GM19193 (cell line): ENCODE results near the gene DGKA.

Experiments
- POLR2A ChIP-seq: IDR thresholded peaks from 4 replicates; pipeline ENCODE4 v1.6.1; 2011; ENCODE audit not compliant: insufficient read depth, insufficient read length; ENCODE audit errors: extremely low read depth

Gene DGKA

DNA sequence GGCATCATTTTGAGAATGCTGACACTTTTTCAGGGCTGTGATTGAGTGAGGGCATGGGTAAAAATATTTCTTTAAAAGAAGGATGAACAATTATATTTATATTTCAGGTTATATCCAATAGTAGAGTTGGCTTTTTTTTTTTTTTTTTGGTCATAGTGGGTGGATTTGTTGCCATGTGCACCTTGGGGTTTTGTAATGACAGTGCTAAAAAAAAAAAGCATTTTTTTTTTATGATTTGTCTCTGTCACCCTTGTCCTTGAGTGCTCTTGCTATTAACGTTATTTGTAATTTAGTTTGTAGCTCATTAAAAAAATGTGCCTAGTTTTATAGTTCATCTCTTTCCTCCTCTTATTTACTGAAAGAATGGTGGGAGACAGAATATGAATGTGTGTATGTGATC lies 41.5 kb downstream of the DGKA start:
- no peak for TF ChIP-seq POLR2A

DNA sequence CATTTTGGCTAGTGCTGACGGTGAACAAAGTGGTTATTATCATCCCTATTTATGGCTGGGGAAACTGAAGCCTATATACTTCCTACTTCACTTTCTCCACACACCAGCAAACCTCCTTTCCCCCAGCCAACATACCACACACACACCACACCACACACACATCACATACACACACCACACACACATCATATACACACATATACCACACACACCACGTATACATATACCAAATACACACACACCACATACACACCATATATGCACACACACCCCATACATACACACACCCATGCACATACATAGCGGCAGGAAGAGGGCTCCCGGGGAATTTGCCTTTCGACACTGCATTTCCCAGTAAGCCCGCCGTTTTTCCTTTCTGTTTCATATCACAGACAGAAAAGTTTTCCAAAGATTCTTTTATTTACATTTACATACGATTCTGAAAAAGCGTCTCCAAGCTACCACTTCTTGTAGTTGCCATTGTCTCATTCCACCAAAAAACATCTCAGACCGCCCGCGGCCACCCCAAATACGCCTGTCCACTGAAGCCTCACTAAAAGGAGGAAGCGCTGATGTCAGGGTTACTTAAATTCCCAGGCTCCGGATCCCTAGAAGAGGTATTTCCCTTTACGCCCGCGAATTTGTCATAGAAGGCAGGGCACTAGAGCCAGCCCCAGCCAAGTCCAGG lies 42.1 kb downstream of the DGKA start:
- no peak for TF ChIP-seq POLR2A

DNA sequence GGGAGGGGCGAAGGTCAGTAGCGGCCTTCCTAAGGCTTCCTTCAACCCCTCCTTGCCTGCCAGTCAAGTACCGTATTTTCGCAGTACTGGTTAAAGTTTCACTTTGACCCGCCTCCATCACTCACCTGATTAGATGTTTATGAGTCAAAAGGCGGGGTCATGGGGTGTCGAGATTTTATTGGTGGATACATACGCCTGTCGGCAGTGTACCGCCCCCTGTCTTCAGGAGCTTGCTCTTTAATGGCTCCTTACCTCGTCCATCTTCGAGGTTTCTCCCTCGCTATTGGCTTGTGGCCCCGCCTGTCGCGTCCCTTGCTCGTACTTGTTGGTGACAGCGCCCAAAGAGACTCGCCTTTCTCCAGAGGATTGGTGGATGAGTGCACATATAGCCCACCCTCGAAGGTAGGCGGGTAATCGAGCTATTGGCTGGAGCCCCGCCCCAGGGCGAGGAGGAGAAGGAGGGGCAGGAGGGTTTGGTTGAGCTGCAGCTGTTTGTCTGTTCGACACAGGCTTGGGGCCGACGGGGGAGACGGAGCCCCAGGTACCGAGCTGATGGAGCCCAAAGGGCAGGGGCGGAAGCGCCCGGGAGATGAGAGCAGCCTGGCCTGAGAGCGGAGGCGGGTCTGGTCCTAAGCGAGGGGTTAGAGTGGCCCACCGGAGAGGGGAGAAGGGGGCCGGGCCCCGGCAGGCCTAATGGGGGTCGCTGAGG lies 42.8 kb downstream of the DGKA start, which contains the start of gene RAB5B:
Gene RAB5B, plus strand, starts transcription at position 480 of the 709 bp plus-strand sequence. CDS start 12,883 bp downstream, outside the sequence.
- TF ChIP-seq POLR2A: peak; percentile 92

DNA sequence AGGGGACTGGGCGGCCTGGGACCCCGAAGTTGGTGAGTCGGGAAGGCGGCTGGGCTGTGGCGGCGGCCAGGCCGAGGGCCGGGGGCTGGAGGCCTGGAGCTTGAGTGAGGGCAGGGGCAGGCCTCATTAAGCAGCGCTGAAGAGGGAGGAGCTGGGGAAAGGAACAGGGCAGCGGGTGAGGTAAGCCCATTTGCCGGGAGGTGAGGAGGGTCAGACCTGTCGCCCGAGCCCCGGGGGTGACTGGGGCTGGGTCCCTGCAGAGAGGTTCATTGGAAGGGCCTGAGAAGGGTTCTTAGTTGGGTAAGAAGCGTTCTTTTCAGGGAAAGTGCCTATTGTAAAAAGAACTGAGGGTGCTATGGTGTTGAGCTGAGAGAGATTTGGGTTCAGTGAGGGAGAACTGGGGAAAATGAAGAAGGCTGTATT lies 43.4 kb downstream of the DGKA start:
- TF ChIP-seq POLR2A: no peak

DNA sequence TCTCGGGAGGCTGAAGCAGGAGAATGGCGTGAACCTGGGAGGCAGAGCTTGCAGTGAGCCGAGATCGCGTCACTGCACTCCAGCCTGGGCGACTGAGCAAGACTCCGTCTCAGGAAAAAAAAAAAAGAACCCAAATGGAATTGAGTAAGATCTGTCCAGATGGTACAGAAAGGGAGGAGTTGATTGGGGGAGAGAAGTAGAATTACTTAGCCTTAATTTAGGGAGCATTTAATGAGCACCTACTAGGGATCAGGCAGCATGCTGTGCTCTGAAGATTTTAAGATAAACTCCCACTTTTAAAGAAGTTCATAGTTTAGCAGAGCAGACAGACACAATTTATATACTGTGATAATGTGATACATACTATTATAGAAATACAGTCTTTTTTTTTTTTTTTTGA lies 47.4 kb downstream of the DGKA start:
- TF ChIP-seq POLR2A: no peak

DNA sequence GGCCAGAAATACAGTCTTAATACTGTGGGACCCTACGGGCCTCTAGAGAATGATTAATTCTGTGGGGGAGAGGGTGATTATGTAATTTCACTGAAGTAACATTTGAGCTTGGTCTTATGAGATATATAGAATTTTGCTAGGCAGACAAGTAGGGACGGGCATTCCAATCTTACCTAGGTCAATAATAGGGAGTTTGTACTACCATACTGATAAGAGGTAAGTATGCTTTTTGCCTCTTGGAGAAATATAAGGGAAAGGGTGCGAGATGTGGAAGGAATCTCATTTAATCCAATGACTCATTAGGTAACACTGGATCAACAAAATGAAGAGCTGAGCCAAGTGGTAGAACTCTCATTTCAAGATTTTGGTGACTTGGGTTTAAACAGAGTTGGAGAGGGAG lies 48.1 kb downstream of the DGKA start:
- no peak for TF ChIP-seq POLR2A

DNA sequence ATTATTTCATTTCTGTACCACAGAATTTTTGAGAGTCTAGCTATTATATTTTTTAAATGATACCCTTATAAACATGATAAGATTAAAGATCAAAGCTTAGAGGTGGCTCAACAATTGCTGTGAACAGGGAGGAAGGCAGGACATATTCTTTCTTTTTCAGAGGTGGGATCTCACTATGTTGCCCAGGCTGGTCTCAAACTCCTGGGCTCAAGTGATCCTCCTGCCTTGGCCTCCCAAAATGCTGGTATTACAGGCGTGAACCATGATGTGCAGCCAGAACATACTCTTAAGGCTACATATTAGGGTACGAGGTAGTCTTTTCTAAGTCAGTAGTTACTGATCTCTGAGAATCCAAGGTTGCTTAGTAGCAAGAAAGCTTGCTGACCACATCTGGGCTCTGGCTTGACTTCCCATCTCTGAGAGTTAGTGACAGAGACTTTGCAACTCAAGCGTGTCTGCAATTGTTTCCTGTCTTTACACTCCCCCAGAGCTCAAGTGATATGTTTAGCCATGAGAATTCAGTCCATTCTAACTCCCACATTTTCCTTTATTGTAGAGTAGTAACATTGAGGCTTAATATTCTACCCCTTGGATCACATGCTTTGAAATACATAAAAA lies 51.5 kb downstream of the DGKA start:
- TF ChIP-seq POLR2A: no peak

DNA sequence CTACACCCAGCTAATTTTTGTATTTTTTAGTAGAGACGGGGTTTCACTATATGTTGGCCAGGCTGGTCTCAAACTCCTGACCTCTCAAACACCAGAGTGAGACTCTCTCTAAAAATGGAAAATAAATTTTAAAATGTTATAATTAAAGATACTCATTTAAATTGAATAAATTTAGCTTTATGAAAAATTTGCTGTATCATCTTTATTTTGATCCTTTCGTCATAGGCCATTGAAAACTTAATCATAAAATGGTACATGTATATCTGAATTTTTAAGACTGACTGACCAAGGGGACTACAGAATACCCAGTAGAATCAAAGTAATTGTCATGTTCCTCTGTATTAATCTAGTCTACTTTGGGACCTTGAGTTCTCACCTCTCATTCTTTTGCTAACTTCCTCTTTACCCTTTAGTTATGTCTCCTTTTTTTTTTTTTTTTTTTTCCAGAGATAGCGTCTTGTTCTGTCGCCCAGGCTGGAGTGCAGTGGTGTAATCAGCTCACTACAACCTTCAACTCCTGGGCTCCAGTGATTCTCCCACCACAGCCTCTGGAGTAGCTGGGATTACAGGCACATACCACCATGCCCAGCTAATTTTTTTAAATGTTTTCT lies 52.4 kb downstream of the DGKA start:
- TF ChIP-seq POLR2A: no peak

DNA sequence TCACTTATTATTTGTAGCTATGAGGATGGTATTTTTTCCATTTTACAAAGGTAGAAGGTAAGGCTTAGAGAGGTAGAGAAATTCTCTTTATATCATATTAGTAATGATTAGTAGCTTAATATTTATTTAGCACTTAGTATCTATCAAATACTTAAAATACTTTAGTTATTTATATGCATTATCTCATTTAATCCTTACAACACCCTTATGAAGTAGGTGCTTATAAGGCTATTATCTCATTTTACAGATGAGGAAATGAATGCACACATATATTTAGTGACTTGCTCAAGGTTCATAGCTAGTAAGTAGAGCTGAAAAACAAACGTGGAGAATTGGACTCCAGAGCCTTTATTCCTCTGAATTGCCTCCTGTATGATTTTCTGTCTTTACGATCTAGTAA lies 53.9 kb downstream of the DGKA start:
- no peak for TF ChIP-seq POLR2A

DNA sequence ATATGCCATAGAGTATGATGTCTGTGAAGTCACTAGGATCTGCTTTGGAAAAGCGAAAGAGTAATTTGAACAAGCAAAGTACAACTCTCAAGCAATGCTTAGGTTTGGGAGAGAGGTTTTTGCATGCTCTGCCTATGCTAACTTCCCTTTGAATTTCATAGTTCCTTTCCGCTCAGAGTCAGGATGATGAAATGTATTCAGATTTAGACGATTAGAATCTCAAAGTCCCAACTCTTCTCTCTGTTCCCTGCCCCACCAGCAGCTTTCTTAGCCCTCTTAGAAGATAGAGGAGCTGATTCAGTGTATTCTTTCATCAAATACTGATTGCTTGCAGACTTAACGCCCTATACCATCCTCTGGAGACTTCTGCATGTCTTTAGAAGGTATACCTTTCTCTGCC lies 54.4 kb downstream of the DGKA start:
- TF ChIP-seq POLR2A: no peak

DNA sequence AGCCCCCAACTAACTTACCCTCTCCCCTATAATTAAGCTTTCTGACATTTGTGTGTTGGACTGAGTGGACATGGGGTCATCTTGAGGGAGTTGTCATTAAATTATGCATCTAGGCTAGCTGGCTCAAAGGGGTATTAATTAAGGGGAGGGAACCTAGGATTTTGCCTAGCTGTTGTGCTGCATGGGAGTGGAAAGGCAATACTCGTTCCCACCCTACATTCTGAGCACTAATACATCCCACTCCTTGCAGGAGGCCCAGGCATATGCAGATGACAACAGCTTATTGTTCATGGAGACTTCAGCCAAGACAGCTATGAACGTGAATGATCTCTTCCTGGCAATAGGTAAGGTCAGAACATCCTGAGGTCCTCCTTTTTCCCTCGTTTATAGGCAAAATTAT lies 60.1 kb downstream of the DGKA start:
- no peak for TF ChIP-seq POLR2A

DNA sequence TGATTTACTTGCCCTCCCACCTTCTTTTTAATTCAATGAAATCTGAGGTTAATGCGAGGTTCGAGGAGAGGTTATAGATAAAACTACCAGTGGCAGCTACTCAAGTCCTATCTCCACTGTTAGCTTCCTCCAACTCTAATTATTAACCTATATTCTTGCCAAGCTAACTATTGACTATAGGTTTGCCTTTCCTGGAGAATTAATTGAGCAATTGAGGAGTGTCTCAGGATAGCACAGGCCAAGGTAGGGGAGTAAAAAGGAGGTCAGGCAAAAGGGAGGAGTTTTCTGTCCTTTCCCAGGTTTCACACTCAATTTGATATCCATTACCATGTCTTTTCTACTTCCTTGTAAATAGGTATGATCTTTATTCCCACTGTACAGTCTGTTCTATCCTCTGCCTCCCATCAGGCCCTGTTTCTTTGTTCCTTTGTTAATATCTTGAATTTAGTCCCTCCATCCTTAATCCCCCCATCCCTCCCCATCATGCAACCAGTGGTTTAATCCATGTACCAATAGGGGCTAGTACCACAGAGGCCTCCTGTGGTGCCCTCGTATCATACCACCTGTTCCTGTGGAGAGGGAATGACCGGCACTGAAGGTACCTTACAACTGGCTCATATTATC lies 62.4 kb downstream of the DGKA start:
- TF ChIP-seq POLR2A: no peak

DNA sequence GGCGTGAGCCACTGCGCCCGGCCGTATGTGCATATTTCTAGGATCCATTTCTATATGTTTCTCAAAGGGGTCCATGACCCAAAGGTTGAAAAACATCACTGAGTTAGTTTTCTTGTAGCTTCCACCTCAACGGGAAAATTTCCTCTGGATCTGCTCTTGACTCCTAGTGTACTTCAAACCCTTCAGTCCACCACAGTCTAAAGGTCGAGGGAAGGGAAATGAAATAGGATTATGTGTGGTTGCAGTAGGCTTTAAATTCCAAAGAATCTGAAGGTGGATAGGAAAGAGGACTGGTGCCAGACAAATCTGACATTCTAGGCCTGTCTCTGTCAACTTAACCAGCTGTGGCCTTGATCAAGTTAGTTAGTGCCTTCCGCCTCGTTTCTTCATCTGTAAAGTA lies 64.4 kb downstream of the DGKA start:
- TF ChIP-seq POLR2A: no peak

DNA sequence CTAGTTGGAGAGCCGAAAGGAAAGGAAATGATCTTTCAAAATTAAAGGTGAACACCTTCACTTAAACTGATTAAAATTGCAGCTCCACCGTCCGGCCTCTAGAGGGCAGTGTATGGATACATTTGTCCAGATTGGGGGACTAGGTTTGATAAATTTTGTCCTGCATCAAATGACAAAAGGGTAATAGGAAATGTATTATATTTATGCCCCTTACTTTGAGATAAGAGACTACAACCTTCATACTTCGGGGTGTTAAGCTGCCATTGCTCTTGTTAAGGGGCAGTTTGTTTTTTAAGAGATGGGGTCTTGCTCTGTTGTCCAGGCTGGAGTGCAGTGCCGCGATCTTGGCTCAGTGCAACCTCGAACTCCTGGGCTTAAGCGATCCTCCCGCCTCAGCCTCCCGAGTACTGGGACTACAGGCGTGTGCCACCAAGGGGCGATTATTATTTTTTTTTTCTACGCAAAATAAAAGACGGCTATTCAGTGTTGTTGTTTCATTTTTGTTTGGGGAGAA lies 65.3 kb downstream of the DGKA start:
- TF ChIP-seq POLR2A: no peak

DNA sequence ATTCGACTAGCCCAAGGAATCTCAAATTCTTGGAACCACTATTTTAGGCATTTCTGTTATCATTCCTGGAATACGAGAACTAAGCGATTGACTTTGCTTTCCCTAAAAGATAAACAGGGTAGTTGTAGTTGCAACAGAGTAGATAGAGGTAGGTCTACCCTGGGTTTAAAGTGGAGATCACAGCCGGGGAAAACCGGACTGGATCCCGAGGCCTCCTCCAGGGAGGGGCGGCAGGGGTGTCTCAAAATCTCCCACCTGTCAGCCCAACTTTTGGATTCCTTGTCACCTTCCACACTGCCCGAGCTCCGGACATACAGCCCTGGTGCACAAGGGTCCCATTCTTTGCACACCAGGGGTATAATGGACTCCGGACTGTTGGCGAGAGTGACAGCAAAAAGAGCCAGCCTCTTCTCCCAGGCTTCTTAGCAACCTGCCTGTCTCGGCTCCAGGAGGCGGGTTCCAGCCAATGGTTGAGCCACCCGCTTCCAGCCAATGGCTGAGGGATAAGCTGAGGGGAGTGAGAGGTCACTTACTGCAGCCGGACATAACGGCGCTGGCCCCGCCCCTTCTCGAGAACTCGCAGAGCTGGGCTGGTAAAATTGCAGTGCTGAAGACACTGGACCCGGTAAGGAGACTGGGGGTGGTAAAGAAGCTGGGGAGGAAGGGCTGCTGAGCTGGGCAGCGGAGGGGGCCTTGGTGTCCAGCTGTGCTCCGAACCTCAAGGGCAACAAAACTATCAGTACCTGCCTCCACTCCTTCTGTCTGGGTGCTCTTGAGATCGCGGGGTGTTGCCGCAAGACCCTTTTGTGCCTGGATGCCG lies 66.0 kb downstream of the DGKA start, which contains the start of gene SUOX:
Gene SUOX, plus strand, starts transcription at position 562 of the 820 bp plus-strand sequence. CDS start 4,946 bp downstream, outside the sequence.
- TF ChIP-seq POLR2A: peak; percentile 71

DNA sequence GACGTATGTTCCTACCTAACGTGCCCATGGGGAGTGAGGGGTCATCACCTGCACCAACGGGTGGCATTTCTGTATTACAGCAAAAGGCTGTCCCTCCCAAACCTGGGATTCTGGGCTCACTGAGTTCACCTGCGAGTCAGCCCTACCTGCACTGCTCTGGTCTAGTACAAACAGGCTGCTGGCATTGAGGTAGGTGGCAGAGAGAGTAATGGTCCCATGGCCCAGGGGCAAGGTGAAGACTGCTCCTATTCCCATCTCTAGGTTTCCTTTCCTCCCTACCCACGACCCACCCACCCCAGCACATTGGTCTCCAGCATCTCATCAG lies 66.5 kb downstream of the DGKA start:
- TF ChIP-seq POLR2A: no peak
